ENCODE measurements around the gene TSPAN13. TPM values are rescaled to one million over a fixed set of nuclear protein-coding genes. Genes with fewer than 3 reads are reported as not detected.

Gene TSPAN13
- total RNA-seq, 1 experiment from 2014 or later, result 208 TPM

GRCh38 chr7:16740623-16740953 lies 13.0 kb upstream of the TSPAN13 start:
- Histone ChIP-seq H3K27me3 (replicated peaks; ENCODE audit: control insufficient read depth, insufficient read depth, low read length) (no peaks in the 10 kb centered on the region), H3K4me3 (ENCODE audit: low read depth, low read length) (no peak overlapping the region), H3K9me3 (no peaks in the 10 kb centered on the region), H3K36me3 (ENCODE audit: control insufficient read depth, insufficient read depth, low read length) (no peaks in the 10 kb centered on the region), H3K4me1 (peaks cover 75% of the 10 kb centered on the region)
- peaks cover 4% of the 10 kb centered on the region for H3K36me3 Mint-ChIP-seq (ENCODE audit: insufficient read depth, unreplicated experiment)
- no TSS peak for BruUV-seq (replicated peaks)
- ChIA-PET POLR2A (no interaction called here), CTCF (interaction anchor here (1.4 kb wide), 1 partner anchor 38 kb away, joined by 4 read pairs; no protein-coding TSS in a partner anchor)
- intact Hi-C loops (cut with micrococcal nuclease; ENCODE audit: unreplicated experiment), result loop anchor here (2.0 kb wide), 1 partner anchor 22 kb away; no protein-coding TSS in a partner anchor
- H3K9me3 Mint-ChIP-seq (ENCODE audit: unreplicated experiment), result no peaks in the 10 kb centered on the region
- DNase-seq, result no peak
- H3K27me3 Mint-ChIP-seq (ENCODE audit: insufficient read depth, unreplicated experiment), result no peaks in the 10 kb centered on the region
- H3K27ac Mint-ChIP-seq (ENCODE audit: unreplicated experiment), result peak overlapping the region; percentile 80
- H3K4me1 Mint-ChIP-seq (ENCODE audit: low read depth, unreplicated experiment), result peaks cover 35% of the 10 kb centered on the region
- TF ChIP-seq CTCF (IDR thresholded peaks at IDR 0.05; ENCODE audit: insufficient read depth in 1 of 2, low read depth in 1 of 2, low read length in 1 of 2, severe bottlenecking in 1 of 2, unreplicated experiment in 1 of 2), result no peak
- H3K4me3 Mint-ChIP-seq (ENCODE audit: unreplicated experiment), result peak overlapping the region; percentile 34

GRCh38 chr7:16740996-16741395 lies 12.6 kb upstream of the TSPAN13 start:
- no peaks in the 10 kb centered on the region for H3K9me3 ChIP-seq
- H3K27me3 ChIP-seq (replicated peaks; ENCODE audit: control insufficient read depth, insufficient read depth, low read length), result no peaks in the 10 kb centered on the region
- DNase-seq, result no peak
- intact Hi-C loops (cut with micrococcal nuclease; ENCODE audit: unreplicated experiment), result loop anchor here (2.0 kb wide), 1 partner anchor 22 kb away; no protein-coding TSS in a partner anchor
- POLR2A ChIA-PET, result no interaction called here
- H3K4me3 Mint-ChIP-seq (ENCODE audit: unreplicated experiment), result no peak overlapping the region
- CTCF ChIA-PET, result no interaction called here
- no peaks in the 10 kb centered on the region for H3K27me3 Mint-ChIP-seq (ENCODE audit: insufficient read depth, unreplicated experiment)
- peaks cover 4% of the 10 kb centered on the region for H3K36me3 Mint-ChIP-seq (ENCODE audit: insufficient read depth, unreplicated experiment)
- H3K4me1 ChIP-seq, result peaks cover 75% of the 10 kb centered on the region
- H3K36me3 ChIP-seq (ENCODE audit: control insufficient read depth, insufficient read depth, low read length), result no peaks in the 10 kb centered on the region
- no peak overlapping the region for H3K4me3 ChIP-seq (ENCODE audit: low read depth, low read length)
- H3K4me1 Mint-ChIP-seq (ENCODE audit: low read depth, unreplicated experiment), result peaks cover 33% of the 10 kb centered on the region
- no peak for TF ChIP-seq CTCF (IDR thresholded peaks at IDR 0.05; ENCODE audit: insufficient read depth in 1 of 2, low read depth in 1 of 2, low read length in 1 of 2, severe bottlenecking in 1 of 2, unreplicated experiment in 1 of 2)
- no peaks in the 10 kb centered on the region for H3K9me3 Mint-ChIP-seq (ENCODE audit: unreplicated experiment)
- H3K27ac Mint-ChIP-seq (ENCODE audit: unreplicated experiment), result peak overlapping the region; percentile 80
- no TSS peak for BruUV-seq (replicated peaks)

GRCh38 chr7:16741676-16742075 lies 11.9 kb upstream of the TSPAN13 start:
- BruUV-seq (replicated peaks), result no TSS peak
- Histone ChIP-seq H3K4me1 (peaks cover 73% of the 10 kb centered on the region), H3K27me3 (replicated peaks; ENCODE audit: control insufficient read depth, insufficient read depth, low read length) (no peaks in the 10 kb centered on the region), H3K9me3 (no peaks in the 10 kb centered on the region), H3K36me3 (ENCODE audit: control insufficient read depth, insufficient read depth, low read length) (no peaks in the 10 kb centered on the region), H3K4me3 (ENCODE audit: low read depth, low read length) (no peak overlapping the region)
- TF ChIP-seq CTCF (IDR thresholded peaks at IDR 0.05; ENCODE audit: insufficient read depth in 1 of 2, low read depth in 1 of 2, low read length in 1 of 2, severe bottlenecking in 1 of 2, unreplicated experiment in 1 of 2), result no peak
- ChIA-PET POLR2A (no interaction called here), CTCF (no interaction called here)
- Mint-ChIP-seq H3K36me3 (ENCODE audit: insufficient read depth, unreplicated experiment) (peaks cover 4% of the 10 kb centered on the region), H3K27ac (ENCODE audit: unreplicated experiment) (no peak overlapping the region), H3K4me1 (ENCODE audit: low read depth, unreplicated experiment) (peaks cover 33% of the 10 kb centered on the region), H3K27me3 (ENCODE audit: insufficient read depth, unreplicated experiment) (no peaks in the 10 kb centered on the region), H3K4me3 (ENCODE audit: unreplicated experiment) (no peak overlapping the region), H3K9me3 (ENCODE audit: unreplicated experiment) (no peaks in the 10 kb centered on the region)
- DNase-seq, result no peak
- intact Hi-C loops (cut with micrococcal nuclease; ENCODE audit: unreplicated experiment), result loop anchor here (2.0 kb wide), 1 partner anchor 23 kb away; no protein-coding TSS in a partner anchor
